H1 (cell line): Measurements from ENCODE around the gene XRRA1. TPM values are rescaled to one million over a fixed set of nuclear protein-coding genes. Genes with fewer than 3 reads are reported as not detected.

ENCODE experiments used
- CTCF ChIA-PET: fragments of 300-600 bp; sonication (Branson Sonifier 250); formaldehyde crosslinking; loops from one replicate; lab custom pipeline; 2021; ENCODE audit not compliant: partially characterized antibody; lab: Charles Lee
- POLR2A ChIA-PET: fragments of 300-600 bp; sonication (Branson Sonifier 250); formaldehyde crosslinking; loops from one replicate; lab custom pipeline; 2021; ENCODE audit warnings: inconsistent platforms; ENCODE audit not compliant: partially characterized antibody; lab: Charles Lee
- DNase-seq, 2 experiments: peaks; one replicate each; pipeline versions ENCODE4 v3.0.0 to v3.0.0-alpha.2; 2010 to 2022; ENCODE audit warnings: low spot score in 2 of 2, low read depth in 1 of 2, mixed read lengths in 1 of 2
- FAIRE-seq: peaks from 2 replicates; lab custom pipeline; 2011; peaks lifted over from hg19 to GRCh38; lab: Jason Lieb, UNC
- H2AFZ ChIP-seq: 2 replicates; pipeline ENCODE4 v1.8.1; 2012; ENCODE audit warnings: low read length, inconsistent platforms
- H2AK5ac ChIP-seq: 2 replicates; pipeline ENCODE4 v1.6.1; 2013; ENCODE audit warnings: low read depth, low read length
- H2BK120ac ChIP-seq: replicated peaks from 2 replicates; pipeline ENCODE3; 2013; ENCODE audit warnings: low read depth, low read length, inconsistent platforms
- H2BK12ac ChIP-seq: 2 replicates; pipeline ENCODE4 v1.6.1; 2013; ENCODE audit warnings: low read depth, low read length
- H2BK15ac ChIP-seq: 2 replicates; pipeline ENCODE4 v1.6.1; 2013; ENCODE audit warnings: low read length
- H2BK20ac ChIP-seq: 2 replicates; pipeline ENCODE4 v1.6.1; 2013; ENCODE audit warnings: low read length
- H2BK5ac ChIP-seq: 2 replicates; pipeline ENCODE4 v1.6.1; 2013; ENCODE audit warnings: low read depth, low read length
- H3K14ac ChIP-seq: 2 replicates; pipeline ENCODE4 v1.6.1; 2013; ENCODE audit warnings: inconsistent platforms; ENCODE audit not compliant: insufficient read length
- H3K18ac ChIP-seq: 2 replicates; pipeline ENCODE4 v1.6.1; 2013; ENCODE audit warnings: low read length; ENCODE audit errors: extremely low read depth
- H3K23ac ChIP-seq: 2 replicates; pipeline ENCODE4 v1.6.1; 2013; ENCODE audit warnings: inconsistent platforms; ENCODE audit not compliant: insufficient read length
- H3K23me2 ChIP-seq: 2 replicates; pipeline ENCODE4 v1.6.1; 2013; ENCODE audit warnings: low read depth, low read length
- H3K27ac ChIP-seq: 2 replicates; pipeline ENCODE4 v1.6.1; 2011; ENCODE audit warnings: low read depth, low read length, inconsistent platforms
- H3K27me3 ChIP-seq, 4 experiments: replicated peaks in 1 of 4; 1 replicate in 1 of 4; 2 replicates in 3 of 4; pipeline versions ENCODE4 v1.6.1 to v1.8.1; 2011 to 2013; ENCODE audit warnings: low read length in 3 of 4, mild to moderate bottlenecking in 3 of 4, inconsistent platforms in 2 of 4, mixed read lengths in 2 of 4, moderate library complexity in 1 of 4; ENCODE audit not compliant: control insufficient read depth in 3 of 4, insufficient read depth in 3 of 4; ENCODE audit errors: extremely low read depth in 1 of 4
- H3K36me3 ChIP-seq, 4 experiments: 2 replicates each; pipeline versions ENCODE4 v1.6.1 to v1.8.1; 2011 to 2013; ENCODE audit warnings: mild to moderate bottlenecking in 4 of 4, low read length in 3 of 4, moderate library complexity in 2 of 4, control low read depth in 1 of 4, inconsistent platforms in 1 of 4; ENCODE audit not compliant: insufficient read depth in 4 of 4, control insufficient read depth in 2 of 4
- H3K4ac ChIP-seq: replicated peaks from 2 replicates; pipeline ENCODE3; 2013; ENCODE audit warnings: low read length, low read depth, mixed read lengths, inconsistent platforms; ENCODE audit not compliant: insufficient read length
- H3K4me1 ChIP-seq, 4 experiments: replicated peaks in 1 of 4; 1 replicate in 1 of 4; 2 replicates in 3 of 4; pipeline versions ENCODE4 v1.6.1 to v1.8.1; 2011 to 2013; ENCODE audit warnings: low read length in 3 of 4, inconsistent platforms in 2 of 4, mixed read lengths in 1 of 4; ENCODE audit not compliant: insufficient read depth in 4 of 4, control insufficient read depth in 3 of 4
- H3K4me2 ChIP-seq, 2 experiments: 2 replicates each; pipeline versions ENCODE4 v1.6.1 to v1.8.1; 2011 to 2013; ENCODE audit warnings: low read depth in 2 of 2, low read length in 2 of 2, control low read depth in 1 of 2, inconsistent platforms in 1 of 2, mild to moderate bottlenecking in 1 of 2; ENCODE audit not compliant: insufficient read depth in 1 of 2
- H3K4me3 ChIP-seq, 4 experiments: fragments of 200-600, 300-600 bp in 1 of 4; sonication (generic), shearing (Covaris generic), sonication (Bioruptor Twin) in 1 of 4; 2 replicates each; pipeline versions ENCODE4 v1.5.1 to v1.8.1; 2011 to 2016; ENCODE audit warnings: low read length in 4 of 4, low read depth in 3 of 4, control low read depth in 2 of 4, inconsistent platforms in 2 of 4, mild to moderate bottlenecking in 2 of 4, mixed read lengths in 1 of 4, moderate library complexity in 1 of 4; ENCODE audit not compliant: insufficient read depth in 2 of 4; ENCODE audit errors: extremely low read depth in 1 of 4
- H3K56ac ChIP-seq: replicated peaks from 2 replicates; pipeline ENCODE3; 2013; ENCODE audit warnings: low read depth, mild to moderate bottlenecking, mixed read lengths, low read length, inconsistent platforms; ENCODE audit not compliant: insufficient read length
- H3K79me1 ChIP-seq: 2 replicates; pipeline ENCODE4 v1.6.1; 2013; ENCODE audit warnings: low read depth, low read length, control low read depth
- H3K79me2 ChIP-seq, 2 experiments: 2 replicates each; pipeline versions ENCODE4 v1.6.1 to v1.8.1; 2012 to 2013; ENCODE audit warnings: low read length in 2 of 2, mild to moderate bottlenecking in 2 of 2, inconsistent platforms in 1 of 2; ENCODE audit not compliant: insufficient read depth in 2 of 2, control insufficient read depth in 1 of 2
- H3K9ac ChIP-seq, 4 experiments: replicated peaks in 1 of 4; 1 replicate in 1 of 4; 2 replicates in 3 of 4; pipeline versions ENCODE4 v1.6.1 to v1.8.1; 2011 to 2013; ENCODE audit warnings: low read depth in 3 of 4, low read length in 3 of 4, control low read depth in 2 of 4, mild to moderate bottlenecking in 2 of 4, moderate library complexity in 2 of 4, inconsistent platforms in 1 of 4; ENCODE audit errors: extremely low read depth in 1 of 4
- H3K9me3 ChIP-seq, 2 experiments: 2 replicates each; pipeline versions ENCODE4 v1.6.1 to v1.8.1; 2012 to 2013; ENCODE audit warnings: mild to moderate bottlenecking in 2 of 2, moderate library complexity in 2 of 2, control low read depth in 1 of 2, inconsistent platforms in 1 of 2, low read depth in 1 of 2, low read length in 1 of 2, mixed read lengths in 1 of 2; ENCODE audit not compliant: insufficient read depth in 2 of 2
- H4K20me1 ChIP-seq, 2 experiments: replicated peaks in 1 of 2; 2 replicates each; pipeline versions ENCODE3 to v1.8.1; 2011 to 2013; ENCODE audit warnings: inconsistent platforms in 2 of 2, low read length in 2 of 2, mild to moderate bottlenecking in 1 of 2; ENCODE audit not compliant: insufficient read depth in 2 of 2, control insufficient read depth in 1 of 2
- H4K5ac ChIP-seq: 2 replicates; pipeline ENCODE4 v1.6.1; 2013; ENCODE audit warnings: low read length, low read depth, mixed read lengths, inconsistent platforms; ENCODE audit not compliant: insufficient read length
- H4K8ac ChIP-seq: 2 replicates; pipeline ENCODE4 v1.8.0; 2013; ENCODE audit warnings: mild to moderate bottlenecking, moderate library complexity, low read length, inconsistent platforms; ENCODE audit not compliant: insufficient read depth; ENCODE audit errors: extremely low read depth
- H4K91ac ChIP-seq: replicated peaks from 2 replicates; pipeline ENCODE3; 2013; ENCODE audit warnings: low read length, mixed read lengths, inconsistent platforms; ENCODE audit not compliant: insufficient read length
- CHD1 ChIP-seq: IDR thresholded peaks from 2 replicates; pipeline ENCODE4 v1.6.1; 2012; ENCODE audit warnings: low read depth, low read length, improper control_type of control experiment
- CTBP2 ChIP-seq: IDR thresholded peaks from 2 replicates; pipeline ENCODE4 v1.7.0; 2011; ENCODE audit warnings: borderline replicate concordance, mild to moderate bottlenecking, moderate library complexity, mixed read lengths, low read length; ENCODE audit not compliant: insufficient read depth, insufficient read length
- GTF2F1 ChIP-seq: IDR thresholded peaks from 2 replicates; pipeline ENCODE4 v1.6.1; 2012; ENCODE audit warnings: low read depth, low read length, improper control_type of control experiment, borderline replicate concordance
- KDM1A ChIP-seq: fragments of 200-600, 300-600 bp; sonication (generic); IDR thresholded peaks from 2 replicates; pipeline ENCODE4 v1.7.1; 2016; ENCODE audit warnings: mild to moderate bottlenecking, low read length, borderline replicate concordance
- MAFK ChIP-seq: IDR thresholded peaks from 2 replicates; pipeline ENCODE4 v1.6.1; 2012; ENCODE audit warnings: low read depth, mild to moderate bottlenecking, improper control_type of control experiment, low read length
- SP2 ChIP-seq: IDR thresholded peaks from 2 replicates; pipeline ENCODE4 v1.6.1; 2012; ENCODE audit warnings: mild to moderate bottlenecking, low read length, inconsistent platforms
- SP4 ChIP-seq: IDR thresholded peaks from 2 replicates; pipeline ENCODE4 v1.6.1; 2012; ENCODE audit warnings: low read length, inconsistent platforms
- SUZ12 ChIP-seq: fragments of 200-600 bp; sonication (generic); IDR thresholded peaks from 2 replicates; pipeline ENCODE4 v1.6.1; 2012; ENCODE audit warnings: mild to moderate bottlenecking, inconsistent platforms, low read length, moderate library complexity, mixed read lengths
- YY1 ChIP-seq: IDR thresholded peaks from 2 replicates; pipeline ENCODE4 v1.6.1; 2011; ENCODE audit warnings: low read depth, mild to moderate bottlenecking, low read length
- ZNF274 ChIP-seq: IDR thresholded peaks from 2 replicates; pipeline ENCODE4 v1.7.0; 2012; ENCODE audit warnings: low read length, borderline replicate concordance; ENCODE audit errors: extremely low read depth
- polyA plus RNA-seq, 7 experiments: library from polyadenylated mRNA; depleted of rRNA in 3 of 7; stranded (reverse) in 5 of 7; unstranded in 2 of 7; fragments of >200 nt in 5 of 7; fragments of 200-250 nt in 2 of 7; gene quantifications; 1 replicate in 5 of 7; 2 replicates in 1 of 7; 4 replicates in 1 of 7; pipeline versions ENCODE4 v1.2.1 to v1.2.3, GENCODE V29; 2011 to 2013; ENCODE audit warnings: missing spikeins in 2 of 7, mixed read lengths in 2 of 7
- total RNA-seq: library from RNA; stranded (reverse); fragmentation: NEBNext Ultra II Directional; extraction: Animal tissue kit (Norgen Biotek cat#: 25700); gene quantifications from 2 replicates; pipeline ENCODE4 v1.2.1, GENCODE V29; 2021

Gene XRRA1
- total and polyA plus RNA-seq, 2 of the 8 experiments (the other 6 are each of a cell fraction or from before 2014, with no cell fraction given): 2.1 to 7.1 TPM

DNA sequence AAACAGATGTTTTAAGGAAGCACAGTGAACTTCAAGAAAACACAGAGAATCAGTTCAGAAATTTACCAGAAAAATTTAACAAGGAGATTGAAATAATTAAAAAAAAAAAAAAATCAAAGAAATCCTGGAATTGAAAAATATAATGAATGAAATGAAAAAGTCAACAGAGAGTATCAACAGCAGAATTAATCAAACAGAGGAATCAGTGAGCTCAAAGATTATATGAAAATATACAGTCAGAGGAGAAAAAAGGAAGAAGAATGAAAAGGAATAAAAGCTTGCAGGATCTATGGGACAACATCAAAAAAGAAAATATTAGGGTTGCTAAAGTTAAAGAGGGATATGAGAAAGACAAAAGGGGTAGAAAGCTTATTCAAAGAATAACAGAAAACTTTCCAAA, 82.3 kb downstream of the XRRA1 start:
- no peak for TF ChIP-seq CHD1
- no peak for TF ChIP-seq GTF2F1
- TF ChIP-seq SP4: no peak
- no peak for TF ChIP-seq SUZ12
- TF ChIP-seq KDM1A: no peak
- no peak for TF ChIP-seq CTBP2
- TF ChIP-seq MAFK: no peak
- TF ChIP-seq SP2: no peak
- no peak for TF ChIP-seq YY1
- no peak for TF ChIP-seq ZNF274
- no peak overlapping the region for H2BK120ac ChIP-seq

More for the DNA sequence above, 82.3 kb downstream of the XRRA1 start:
- Histone ChIP-seq H2AFZ (no peak overlapping the region), H3K79me2 (no peaks in the 10 kb centered on the region), H3K9me3 (peaks cover 38 to 46% of the 10 kb centered on the region in 2 experiments), H3K9ac (no peak overlapping the region), H2BK20ac (no peak overlapping the region), H3K27ac (no peak overlapping the region), H3K56ac (no peak overlapping the region), H3K79me1 (no peaks in the 10 kb centered on the region), H4K20me1 (no peaks in the 10 kb centered on the region), H4K5ac (no peak overlapping the region), H2BK12ac (no peak overlapping the region), H2BK15ac (no peak overlapping the region), H2BK5ac (no peak overlapping the region), H3K36me3 (peaks cover 2 to 29% (median 5%) of the 10 kb centered on the region in 4 experiments; a peak in 4 of 8 replicates), H3K4ac (no peak overlapping the region), H3K18ac (no peak overlapping the region), H3K27me3 (no peaks in the 10 kb centered on the region), H3K4me2 (no peak overlapping the region), H4K8ac (no peak overlapping the region), H3K23me2 (no peaks in the 10 kb centered on the region), H2AK5ac (no peak overlapping the region), H4K91ac (no peak overlapping the region), H3K23ac (no peak overlapping the region), H3K4me1 (no peaks in the 10 kb centered on the region), H3K4me3 (no peak overlapping the region), H3K14ac (no peak overlapping the region)
- CTCF ChIA-PET: interaction anchor here (0.6 to 1.7 kb wide), 4 partner anchors 9 to 173 kb away, joined by 3 read pairs; no protein-coding TSS in a partner anchor
- DNase-seq (no peak), FAIRE-seq (no peak)
- POLR2A ChIA-PET: no interaction called here
